T47D (cell line): Measurements from ENCODE around the gene PDE5A.

Experiments
- DNase-seq, 2 experiments: peaks; one replicate each; pipeline versions ENCODE4 v3.0.0 to v3.0.0-alpha.2; 2011 to 2012; ENCODE audit warnings: low read depth in 1 of 2, low spot score in 1 of 2
- JUND ChIP-seq: IDR thresholded peaks from 2 replicates; pipeline ENCODE4 v1.6.1; 2012; ENCODE audit warnings: low read depth
- in situ Hi-C: cut with HindIII; loops from 2 replicates; pipeline ENCODE4 v1.10.0; 2016; ENCODE audit warnings: low sequenced_read_pairs, low pct_unique_long_range_greater_than_20kb

PDE5A gene

DNA sequence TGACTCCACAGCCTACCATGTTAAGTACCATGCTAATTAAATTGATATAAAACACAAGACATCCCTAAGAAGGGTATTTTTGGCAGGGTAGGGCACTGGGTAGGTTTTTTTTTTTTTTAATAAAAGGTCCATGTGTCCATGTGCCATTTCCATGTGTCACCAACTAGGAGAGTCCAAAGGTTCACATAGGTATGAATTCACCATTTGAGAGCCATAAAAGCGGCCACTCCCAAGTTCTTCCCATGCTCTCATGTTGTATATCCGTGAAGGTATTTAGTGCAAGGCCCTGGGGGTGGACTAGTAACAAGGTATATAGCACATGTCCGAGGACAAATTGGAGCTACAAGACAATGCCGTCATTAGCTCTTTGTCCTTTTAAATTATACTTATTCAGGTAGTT, 107.3 kb downstream of the PDE5A start:
- no peak for TF ChIP-seq JUND
- in situ Hi-C loops, result no loop called here
- DNase-seq, result no peak

DNA sequence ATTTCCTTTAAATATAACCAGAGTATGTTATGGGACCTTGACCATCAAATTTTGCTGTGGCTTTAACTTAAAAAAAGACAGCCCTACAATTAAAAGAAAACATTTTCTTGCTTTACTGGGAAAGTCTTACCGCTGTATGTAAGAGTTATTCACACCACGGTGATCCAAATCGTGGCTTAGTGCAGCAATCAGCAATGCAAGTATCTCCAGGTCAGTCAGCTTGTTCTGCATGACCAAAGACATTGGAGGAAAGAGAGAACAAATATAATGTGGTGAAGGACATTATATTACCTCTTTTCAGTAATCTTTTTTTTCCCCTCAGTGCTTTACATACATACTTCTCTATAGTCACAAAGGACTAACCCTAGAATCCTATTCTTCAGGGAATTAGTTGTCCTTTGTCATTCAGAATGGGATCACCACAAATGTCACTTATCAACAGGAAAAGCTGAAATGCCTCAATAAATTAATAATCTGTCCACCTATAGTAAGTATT, 109.6 kb downstream of the PDE5A start:
- DNase-seq, result no peak
- in situ Hi-C loops, result no loop called here
- no peak for TF ChIP-seq JUND

GRCh38 chr4:119518230-119518892, 110.2 kb downstream of the PDE5A start:
- DNase-seq, result no peak
- no peak for TF ChIP-seq JUND
- in situ Hi-C loops, result no loop called here

- no peak for TF ChIP-seq JUND
- DNase-seq, result no peak
- in situ Hi-C loops, result no loop called here
Observed at GRCh38 chr4:119517361-119518229, 111.0 kb downstream of the PDE5A start.

- in situ Hi-C loops, result no loop called here
- no peak for TF ChIP-seq JUND
- no peak for DNase-seq
Observed at GRCh38 chr4:119512398-119512797, 116.2 kb downstream of the PDE5A start.

GRCh38 chr4:119510395-119511149, 118.0 kb downstream of the PDE5A start:
- no peak for TF ChIP-seq JUND
- no peak for DNase-seq
- in situ Hi-C loops, result no loop called here

GRCh38 chr4:119508281-119508680, 120.3 kb downstream of the PDE5A start:
- in situ Hi-C loops, result no loop called here
- no peak for TF ChIP-seq JUND
- no peak for DNase-seq

DNA sequence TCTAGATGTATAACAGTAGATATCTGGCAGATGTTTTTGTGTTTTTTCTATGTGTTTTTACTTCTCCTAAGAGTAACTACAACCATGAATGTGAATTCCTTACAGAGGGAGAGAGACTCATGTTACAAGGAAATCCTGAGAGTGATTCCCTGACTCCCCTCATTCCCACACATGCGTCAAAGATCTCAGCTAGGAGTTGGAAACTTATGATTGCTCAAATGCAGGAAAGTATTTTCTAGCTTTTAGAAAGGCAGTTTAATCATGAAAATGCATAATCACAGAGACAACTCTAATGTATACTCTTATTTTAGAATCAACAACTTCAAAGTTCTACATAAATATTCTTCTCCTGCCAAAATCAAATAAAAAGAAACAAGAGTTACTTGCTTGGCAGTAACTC, 121.8 kb downstream of the PDE5A start:
- TF ChIP-seq JUND, result no peak
- DNase-seq, result no peak
- in situ Hi-C loops, result no loop called here

DNA sequence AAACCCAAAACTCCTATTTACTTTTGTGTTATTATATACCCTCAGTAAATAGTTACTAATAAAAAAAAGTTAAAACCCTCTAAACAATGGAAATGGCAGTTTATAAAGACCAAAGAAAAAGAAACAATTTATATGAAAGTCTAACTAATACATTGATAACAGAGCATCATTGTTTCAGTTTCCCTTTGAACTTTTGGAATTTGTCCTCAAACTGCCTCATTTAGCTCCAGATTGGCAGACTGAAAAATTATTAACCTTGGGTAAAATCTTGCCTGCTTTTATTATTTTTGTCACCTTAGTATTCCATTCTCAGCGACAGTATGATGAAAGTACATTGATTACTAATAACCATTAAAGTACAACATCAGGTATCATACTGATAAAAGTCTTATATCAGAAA, 124.0 kb downstream of the PDE5A start:
- no peak for TF ChIP-seq JUND
- DNase-seq, result no peak

DNA sequence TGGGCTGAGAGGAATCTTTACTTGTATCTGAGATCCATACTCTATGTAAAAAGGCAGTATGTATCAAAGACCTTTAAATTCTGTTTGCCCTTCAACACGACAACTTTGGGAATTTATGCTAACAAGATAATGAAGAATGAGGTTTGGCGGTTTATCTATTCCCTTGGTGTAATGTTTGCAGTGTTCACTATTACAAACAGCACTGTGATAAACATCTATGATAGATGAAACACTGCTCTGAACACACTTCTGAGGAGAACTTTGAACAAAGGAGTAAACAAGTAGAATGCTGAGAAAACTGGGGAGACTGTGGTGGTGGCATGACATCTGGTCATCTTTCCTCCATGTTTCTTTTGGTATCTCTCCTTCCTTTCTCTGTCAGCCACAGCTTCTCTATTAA, 126.9 kb downstream of the PDE5A start:
- in situ Hi-C loops, result no loop called here
- no peak for TF ChIP-seq JUND
- no peak for DNase-seq

More for the DNA sequence above, 124.0 kb downstream of the PDE5A start:
- in situ Hi-C loops, result no loop called here

- in situ Hi-C loops, result no loop called here
- TF ChIP-seq JUND, result no peak
- no peak for DNase-seq
Observed at GRCh38 chr4:119498527-119498926, 130.1 kb downstream of the PDE5A start.

DNA sequence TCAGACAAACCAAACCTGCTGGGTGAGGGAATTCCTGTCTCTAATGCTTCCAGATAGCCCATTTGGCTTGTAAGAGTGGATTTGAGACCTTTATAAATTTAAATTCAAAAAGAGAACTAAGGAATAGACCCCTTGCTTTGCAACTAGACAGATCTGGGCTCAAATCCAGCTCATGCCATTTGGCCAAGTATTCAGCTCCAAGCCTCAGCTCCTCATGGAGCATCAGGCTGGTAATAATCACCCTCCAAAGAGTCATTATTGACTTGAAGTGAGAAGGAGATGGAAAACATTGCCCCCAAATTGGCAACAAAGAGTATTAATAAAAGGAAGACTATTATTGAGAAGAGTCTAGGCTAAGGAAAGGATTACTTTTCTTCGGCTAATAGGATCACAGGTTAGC, 134.7 kb downstream of the PDE5A start:
- in situ Hi-C loops, result no loop called here

DNA sequence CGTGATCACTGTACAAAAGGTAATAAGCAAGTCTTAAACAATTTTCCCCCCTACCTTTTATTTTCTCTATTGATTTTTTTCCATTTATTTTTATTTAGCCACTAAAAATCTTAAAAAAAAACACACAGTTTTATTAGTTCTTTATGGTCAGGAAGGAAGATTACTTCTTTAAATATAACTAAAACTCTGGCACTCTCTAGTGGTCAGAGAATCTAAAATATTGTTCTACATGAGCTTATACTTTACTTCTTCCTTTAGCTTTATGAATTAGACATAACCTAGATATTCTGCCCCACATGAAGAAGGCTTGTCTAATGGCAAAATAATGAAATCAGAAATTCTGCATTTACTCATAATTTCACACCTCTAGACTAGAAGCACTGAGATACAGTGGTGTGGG, 135.2 kb downstream of the PDE5A start:
- DNase-seq, result peak in 1 of 2 experiments; percentile 1
- TF ChIP-seq JUND, result no peak
- in situ Hi-C loops, result no loop called here

More for the DNA sequence above, 134.7 kb downstream of the PDE5A start:
- TF ChIP-seq JUND, result no peak
- DNase-seq, result no peak
